ENCODE measurements around the gene EXOC4. TPM values are rescaled to one million over a fixed set of nuclear protein-coding genes. Genes with fewer than 3 reads are reported as not detected.

EXOC4 gene
- total RNA-seq, 3 donors from 2014 or later: 63.9 to 90.2 (median 89.5) TPM

GRCh38 chr7:134062460-134062859 lies 809.6 kb downstream of the EXOC4 start:
- no peak for ATAC-seq
- DNase-seq: no peak
- H3K36me3 ChIP-seq (ENCODE audit: low read depth): no peaks in the 10 kb centered on the region
- H3K4me3 ChIP-seq: no peak overlapping the region
- intact Hi-C loops (cut with DNase I, micrococcal nuclease): no loop called here
- no peaks in the 10 kb centered on the region for H3K9me3 ChIP-seq
- no peak for TF ChIP-seq CTCF (IDR thresholded peaks at IDR 0.05)
- no peaks in the 10 kb centered on the region for H3K4me1 ChIP-seq (ENCODE audit: low read depth)

- Histone ChIP-seq H3K4me1 (ENCODE audit: low read depth) (no peaks in the 10 kb centered on the region), H3K9me3 (no peaks in the 10 kb centered on the region), H3K36me3 (ENCODE audit: low read depth) (no peaks in the 10 kb centered on the region), H3K4me3 (no peak overlapping the region)
- TF ChIP-seq CTCF (IDR thresholded peaks at IDR 0.05): no peak
- no peak for DNase-seq
- intact Hi-C loops (cut with DNase I, micrococcal nuclease): no loop called here
- ATAC-seq: no peak
Measured at GRCh38 chr7:134065415-134065814, 812.5 kb downstream of the EXOC4 start.

- ATAC-seq: no peak
- TF ChIP-seq CTCF (IDR thresholded peaks at IDR 0.05): no peak
- H3K4me3 ChIP-seq: no peak overlapping the region
- no peaks in the 10 kb centered on the region for H3K36me3 ChIP-seq (ENCODE audit: low read depth)
- no peaks in the 10 kb centered on the region for H3K4me1 ChIP-seq (ENCODE audit: low read depth)
- DNase-seq: no peak
- intact Hi-C loops (cut with DNase I, micrococcal nuclease): no loop called here
- no peaks in the 10 kb centered on the region for H3K9me3 ChIP-seq
Measured at GRCh38 chr7:134067164-134067563, 814.3 kb downstream of the EXOC4 start.

GRCh38 chr7:134068670-134069069 lies 815.8 kb downstream of the EXOC4 start:
- no peak overlapping the region for H3K4me3 ChIP-seq
- H3K4me1 ChIP-seq (ENCODE audit: low read depth): no peaks in the 10 kb centered on the region
- ATAC-seq (no peak), DNase-seq (no peak)
- TF ChIP-seq CTCF (IDR thresholded peaks at IDR 0.05): no peak
- H3K36me3 ChIP-seq (ENCODE audit: low read depth): no peaks in the 10 kb centered on the region
- intact Hi-C loops (cut with DNase I, micrococcal nuclease): no loop called here
- no peaks in the 10 kb centered on the region for H3K9me3 ChIP-seq

- TF ChIP-seq CTCF (IDR thresholded peaks at IDR 0.05): no peak
- no peaks in the 10 kb centered on the region for H3K9me3 ChIP-seq
- H3K4me1 ChIP-seq (ENCODE audit: low read depth): no peaks in the 10 kb centered on the region
- H3K36me3 ChIP-seq (ENCODE audit: low read depth): no peaks in the 10 kb centered on the region
- ATAC-seq (no peak), DNase-seq (no peak)
- intact Hi-C loops (cut with DNase I, micrococcal nuclease): no loop called here
- no peak overlapping the region for H3K4me3 ChIP-seq
Measured at GRCh38 chr7:134069187-134069586, 816.3 kb downstream of the EXOC4 start.

- TF ChIP-seq CTCF (IDR thresholded peaks at IDR 0.05): no peak
- DNase-seq (no peak), ATAC-seq (no peak)
- Histone ChIP-seq H3K9me3 (no peaks in the 10 kb centered on the region), H3K4me1 (ENCODE audit: low read depth) (no peaks in the 10 kb centered on the region), H3K36me3 (ENCODE audit: low read depth) (no peaks in the 10 kb centered on the region), H3K4me3 (no peak overlapping the region)
- intact Hi-C loops (cut with DNase I, micrococcal nuclease): no loop called here
Measured at GRCh38 chr7:134070673-134071072, 817.8 kb downstream of the EXOC4 start.

All from mucosa of descending colon (tissue), 3 donors.